HG02571 (cell line): Measurements from ENCODE around the gene SLC22A14.
"Not testable (repeated sequence)": the region's sequence is repeated elsewhere in the genome, so short reads cannot be mapped to it uniquely, and the experiment has no call there.

Experiments used
- ATAC-seq: cut with Tn5 transposase; IDR thresholded peaks from one replicate; pipeline ENCODE4 v1.9.1; 2021; ENCODE audit warnings: mild to moderate bottlenecking, moderate library complexity; ENCODE audit not compliant: unreplicated experiment

Gene SLC22A14

GRCh38 chr3:38313263-38313662 is 31.2 kb downstream of the SLC22A14 start:
- ATAC-seq = no peak

GRCh38 chr3:38313695-38314094 is 31.6 kb downstream of the SLC22A14 start:
- ATAC-seq = no peak

GRCh38 chr3:38314112-38314763 is 32.1 kb downstream of the SLC22A14 start:
- ATAC-seq = no peak

GRCh38 chr3:38314764-38315487 is 32.8 kb downstream of the SLC22A14 start:
- ATAC-seq = no peak

- no peak for ATAC-seq
Observed at GRCh38 chr3:38315488-38316230, 33.6 kb downstream of the SLC22A14 start.

GRCh38 chr3:38316356-38317191 is 34.5 kb downstream of the SLC22A14 start:
- ATAC-seq = no peak

- no peak for ATAC-seq
Observed at GRCh38 chr3:38317192-38317759, 35.2 kb downstream of the SLC22A14 start.

- ATAC-seq = no peak
Observed at GRCh38 chr3:38318766-38319671, 36.9 kb downstream of the SLC22A14 start.

GRCh38 chr3:38320638-38321037 is 38.5 kb downstream of the SLC22A14 start:
- not testable (repeated sequence) for ATAC-seq

GRCh38 chr3:38323060-38323459 is 41.0 kb downstream of the SLC22A14 start:
- ATAC-seq = no peak

- ATAC-seq = no peak
Observed at GRCh38 chr3:38325256-38325655, 43.2 kb downstream of the SLC22A14 start.

- ATAC-seq = no peak
Observed at GRCh38 chr3:38327335-38328009, 45.4 kb downstream of the SLC22A14 start.

- no peak for ATAC-seq
Observed at GRCh38 chr3:38331257-38332022, 49.3 kb downstream of the SLC22A14 start.

- no peak for ATAC-seq
Observed at GRCh38 chr3:38332201-38332600, 50.1 kb downstream of the SLC22A14 start.

- no peak for ATAC-seq
Observed at GRCh38 chr3:38334142-38335055, 52.3 kb downstream of the SLC22A14 start.

- ATAC-seq = no peak
Observed at GRCh38 chr3:38335263-38335662, 53.2 kb downstream of the SLC22A14 start.

- ATAC-seq = no peak
Observed at GRCh38 chr3:38337703-38338102, 55.6 kb downstream of the SLC22A14 start.
